ENCODE data around the gene OXSM.

DNA sequence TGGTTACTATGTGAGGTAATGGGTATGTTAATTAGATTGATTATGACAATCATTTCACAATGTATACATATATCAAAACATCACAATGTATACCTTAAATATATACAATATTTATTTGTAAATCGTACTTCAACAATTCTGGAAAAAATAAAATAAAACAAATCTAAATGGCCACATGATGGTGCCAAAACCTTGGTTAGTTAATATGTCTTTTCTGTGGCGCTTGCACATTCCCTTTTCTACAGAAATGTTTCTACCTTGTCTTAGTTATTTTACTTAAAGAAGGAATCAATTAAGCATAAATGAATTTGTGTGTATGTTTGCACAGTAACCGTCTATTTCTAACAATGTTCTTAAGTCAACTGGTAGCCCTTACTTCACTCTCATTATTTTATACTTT, 53.4 kb downstream of the OXSM start:
- TF ChIP-seq, protein P1, sequence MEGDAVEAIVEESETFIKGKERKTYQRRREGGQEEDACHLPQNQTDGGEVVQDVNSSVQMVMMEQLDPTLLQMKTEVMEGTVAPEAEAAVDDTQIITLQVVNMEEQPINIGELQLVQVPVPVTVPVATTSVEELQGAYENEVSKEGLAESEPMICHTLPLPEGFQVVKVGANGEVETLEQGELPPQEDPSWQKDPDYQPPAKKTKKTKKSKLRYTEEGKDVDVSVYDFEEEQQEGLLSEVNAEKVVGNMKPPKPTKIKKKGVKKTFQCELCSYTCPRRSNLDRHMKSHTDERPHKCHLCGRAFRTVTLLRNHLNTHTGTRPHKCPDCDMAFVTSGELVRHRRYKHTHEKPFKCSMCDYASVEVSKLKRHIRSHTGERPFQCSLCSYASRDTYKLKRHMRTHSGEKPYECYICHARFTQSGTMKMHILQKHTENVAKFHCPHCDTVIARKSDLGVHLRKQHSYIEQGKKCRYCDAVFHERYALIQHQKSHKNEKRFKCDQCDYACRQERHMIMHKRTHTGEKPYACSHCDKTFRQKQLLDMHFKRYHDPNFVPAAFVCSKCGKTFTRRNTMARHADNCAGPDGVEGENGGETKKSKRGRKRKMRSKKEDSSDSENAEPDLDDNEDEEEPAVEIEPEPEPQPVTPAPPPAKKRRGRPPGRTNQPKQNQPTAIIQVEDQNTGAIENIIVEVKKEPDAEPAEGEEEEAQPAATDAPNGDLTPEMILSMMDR (IDR thresholded peaks at IDR 0.05) = 0 out of 2 replicates have a peak, but pooled peaks have one; percentile 20
- no peak for TF ChIP-seq ZFX (IDR thresholded peaks at IDR 0.05; ENCODE audit: borderline replicate concordance)
